Common myeloid progenitor, CD34-positive (primary cell): ENCODE data around the gene PDPK1.

ENCODE experiments used
- CTCF ChIA-PET: fragments of 350-600 bp; sonication (Branson Sonifier 250); formaldehyde crosslinking; loops from one replicate; lab custom pipeline; 2021; ENCODE audit warnings: antibody characterized with exemption; lab: Charles Lee
- POLR2A ChIA-PET: fragments of 350-600 bp; sonication (Branson Sonifier 250); formaldehyde crosslinking; loops from one replicate; lab custom pipeline; 2021; ENCODE audit warnings: antibody characterized with exemption; lab: Charles Lee
- DNase-seq, 3 donors: peaks; one replicate each; pipeline versions ENCODE4 v3.0.0 to v3.0.0-alpha.2; 2013
- H3K27ac ChIP-seq, 2 experiments: 1 replicate in 1 of 2; 2 replicates in 1 of 2; pipeline ENCODE4 v1.7.0; 2013; ENCODE audit warnings: inconsistent platforms in 2 of 2, low read length in 2 of 2, mild to moderate bottlenecking in 2 of 2, low read depth in 1 of 2, moderate library complexity in 1 of 2; ENCODE audit not compliant: severe bottlenecking in 2 of 2, insufficient read depth in 1 of 2, poor library complexity in 1 of 2
- H3K27me3 ChIP-seq, 5 experiments: replicated peaks in 2 of 5; 1 replicate in 3 of 5; 2 replicates in 2 of 5; pipeline versions ENCODE4 v1.6.1 to v1.7.0; 2013; ENCODE audit warnings: low read length in 4 of 5, mild to moderate bottlenecking in 2 of 5, moderate library complexity in 2 of 5, inconsistent platforms in 1 of 5; ENCODE audit not compliant: insufficient read depth in 5 of 5, control insufficient read depth in 4 of 5
- H3K36me3 ChIP-seq, 4 experiments: 1 replicate in 2 of 4; 2 replicates in 2 of 4; pipeline versions ENCODE4 v1.6.1 to v1.7.0; 2013; ENCODE audit warnings: low read length in 3 of 4, control low read depth in 1 of 4, mild to moderate bottlenecking in 1 of 4; ENCODE audit not compliant: control insufficient read depth in 4 of 4, insufficient read depth in 4 of 4
- H3K4me1 ChIP-seq, 4 experiments: 1 replicate in 3 of 4; 2 replicates in 1 of 4; pipeline versions ENCODE4 v1.6.1 to v1.7.1; 2013; ENCODE audit warnings: low read length in 3 of 4, mild to moderate bottlenecking in 3 of 4, control low read depth in 1 of 4, inconsistent platforms in 1 of 4, moderate library complexity in 1 of 4; ENCODE audit not compliant: control insufficient read depth in 4 of 4, insufficient read depth in 4 of 4; ENCODE audit errors: control extremely low read depth in 1 of 4
- H3K4me3 ChIP-seq, 7 experiments: 1 replicate in 4 of 7; 2 replicates in 3 of 7; pipeline versions ENCODE4 v1.5.1 to v1.7.0; 2013; ENCODE audit warnings: mild to moderate bottlenecking in 7 of 7, low read length in 6 of 7, moderate library complexity in 6 of 7, inconsistent platforms in 2 of 7, low read depth in 2 of 7, control low read depth in 1 of 7; ENCODE audit not compliant: insufficient read depth in 4 of 7, control insufficient read depth in 1 of 7; ENCODE audit errors: extremely low read depth in 1 of 7
- H3K9me3 ChIP-seq, 5 experiments: 1 replicate in 4 of 5; 2 replicates in 1 of 5; pipeline versions ENCODE4 v1.6.1 to v1.7.1; 2013; ENCODE audit warnings: low read length in 4 of 5, mild to moderate bottlenecking in 2 of 5, inconsistent platforms in 1 of 5, low read depth in 1 of 5, moderate library complexity in 1 of 5; ENCODE audit not compliant: control insufficient read depth in 4 of 5, insufficient read depth in 2 of 5; ENCODE audit errors: control extremely low read depth in 1 of 5
- WGBS: methylation state at CpG from one replicate; pipeline ENCODE4 v1.1.5; 2013; ENCODE audit not compliant: insufficient coverage; 5-methylcytosine and 5-hydroxymethylcytosine counted together

The PDPK1 gene

DNA sequence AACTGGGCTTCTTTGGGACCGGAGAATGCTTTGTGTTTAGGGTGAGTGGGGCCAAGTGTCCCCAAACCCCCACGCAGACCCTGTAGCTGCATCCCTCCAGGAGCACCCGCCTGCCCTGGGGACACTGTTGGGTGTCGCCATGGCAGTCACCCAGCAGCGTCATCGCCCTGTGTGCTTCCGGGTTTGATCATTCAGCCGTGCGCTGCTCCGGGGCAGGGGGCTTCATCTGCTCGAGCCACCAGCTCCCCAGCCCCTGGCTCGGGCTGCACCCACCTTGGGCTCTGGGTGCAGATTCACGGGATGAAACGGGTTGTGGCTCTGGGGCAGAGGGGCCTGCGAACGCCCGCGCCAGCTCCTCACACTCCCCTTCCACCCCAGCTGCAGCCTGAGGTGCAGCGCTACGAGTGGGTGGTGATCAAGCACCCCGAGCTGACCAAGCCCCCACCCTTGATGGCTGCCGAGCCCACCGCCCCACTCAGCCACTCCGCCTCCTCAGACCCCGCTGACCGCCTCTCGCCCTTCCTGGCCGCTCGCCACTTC lies 37.9 kb upstream of the PDPK1 start:
- Histone ChIP-seq H3K4me1 (peaks cover 0 to 22% (median 18%) of the 10 kb centered on the region in 4 experiments), H3K27ac (no peak overlapping the region), H3K27me3 (no peaks in the 10 kb centered on the region), H3K4me3 (no peak overlapping the region), H3K36me3 (peaks cover 0 to 56% (median 33%) of the 10 kb centered on the region in 4 experiments), H3K9me3 (no peaks in the 10 kb centered on the region)
- ChIA-PET POLR2A (no interaction called here), CTCF (interaction anchor here (0.8 to 4.2 kb wide), 10 partner anchors 10 to 492 kb away, joined by 3 to 42 read pairs (median 5); partner anchors contain the start of genes CCNF, TBC1D24 and TEDC2)
- DNase-seq, result no peak
- whole genome bisulfite sequencing, result 93% methylated on average over 29 of the region's 29 CpGs

DNA sequence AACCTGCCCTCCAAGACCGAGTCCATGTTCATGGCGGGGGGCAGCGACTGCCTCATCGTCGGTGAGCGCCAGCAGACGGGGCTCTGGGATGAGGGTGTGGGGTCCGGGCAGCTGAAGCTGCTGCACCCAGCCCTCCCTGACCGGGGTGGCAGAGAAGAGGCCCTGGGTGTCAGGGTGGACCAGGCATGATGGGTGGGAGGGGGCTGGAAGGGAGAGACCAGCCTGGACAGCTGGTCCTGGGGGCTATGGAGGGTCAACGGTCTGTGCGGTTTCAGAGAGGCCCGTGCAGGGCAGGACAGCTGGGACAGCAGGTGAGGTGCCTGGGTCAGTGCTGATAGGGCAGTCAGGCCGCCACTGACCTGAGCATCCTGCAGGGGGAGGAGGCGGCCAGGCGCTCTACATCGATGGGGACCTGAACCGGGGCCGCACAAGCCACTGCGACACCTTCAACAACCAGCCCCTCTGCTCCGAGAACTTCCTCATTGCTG lies 37.3 kb upstream of the PDPK1 start:
- no peaks in the 10 kb centered on the region for H3K27me3 ChIP-seq
- H3K36me3 ChIP-seq, result peaks cover 0 to 56% (median 33%) of the 10 kb centered on the region in 4 experiments
- WGBS, result 90% methylated on average over 12 of the region's 20 CpGs
- no peaks in the 10 kb centered on the region for H3K9me3 ChIP-seq
- H3K27ac ChIP-seq, result no peak overlapping the region
- CTCF ChIA-PET, result interaction anchor here (0.6 to 4.2 kb wide), 18 partner anchors 9 to 493 kb away, joined by 3 to 42 read pairs (median 6); partner anchors contain the start of genes AMDHD2, ATP6V0C, CCNF and TBC1D24
- DNase-seq, result no peak
- H3K4me1 ChIP-seq, result peaks cover 0 to 22% (median 18%) of the 10 kb centered on the region in 4 experiments
- POLR2A ChIA-PET, result interaction anchor here (1.4 kb wide), 1 partner anchor 345 kb away, joined by 3 read pairs; the partner anchor contains the start of gene TRAF7
- H3K4me3 ChIP-seq, result no peak overlapping the region

- DNase-seq, result peak; percentile 82 to 91 (median 89)
- Histone ChIP-seq H3K4me1 (peaks cover 0 to 25% (median 18%) of the 10 kb centered on the region in 4 experiments), H3K9me3 (no peaks in the 10 kb centered on the region), H3K27me3 (no peaks in the 10 kb centered on the region), H3K36me3 (peaks cover 0 to 52% (median 30%) of the 10 kb centered on the region in 4 experiments), H3K27ac (no peak overlapping the region), H3K4me3 (peak overlapping the region in 4 of 7 experiments; percentile 10 to 68 (median 54))
- 36% methylated on average over 16 of the region's 23 CpGs for WGBS
- CTCF ChIA-PET, result interaction anchor here (0.6 to 4.2 kb wide), 25 partner anchors 9 to 493 kb away, joined by 3 to 42 read pairs (median 5); partner anchors contain the start of genes ABCA3, AMDHD2, ATP6V0C and CCNF
- POLR2A ChIA-PET, result interaction anchor here (0.6 to 1.4 kb wide), 5 partner anchors 14 to 1853 kb away, joined by 3 to 4 read pairs (median 3); partner anchors contain the start of gene TRAF7
Measured at GRCh38 chr16:2500918-2501750, 36.7 kb upstream of the PDPK1 start.

GRCh38 chr16:2501946-2502895 lies 35.6 kb upstream of the PDPK1 start:
- H3K27ac ChIP-seq, result no peak overlapping the region
- H3K36me3 ChIP-seq, result peaks cover 0 to 42% (median 20%) of the 10 kb centered on the region in 4 experiments
- peaks cover 3 to 35% (median 25%) of the 10 kb centered on the region in 4 experiments for H3K4me1 ChIP-seq
- no peaks in the 10 kb centered on the region for H3K9me3 ChIP-seq
- POLR2A ChIA-PET, result interaction anchor here (0.6 to 1.4 kb wide), 3 partner anchors 13 to 347 kb away, joined by 3 to 4 read pairs (median 3); partner anchors contain the start of gene TRAF7
- WGBS, result 82% methylated on average over 12 of the region's 18 CpGs
- CTCF ChIA-PET, result interaction anchor here (0.6 to 4.2 kb wide), 23 partner anchors 10 to 308 kb away, joined by 3 to 42 read pairs (median 5); partner anchors contain the start of genes ABCA3, AMDHD2, ATP6V0C and CCNF
- DNase-seq, result peak in 1 of 3 donors; percentile 22
- no peaks in the 10 kb centered on the region for H3K27me3 ChIP-seq
- H3K4me3 ChIP-seq, result no peak overlapping the region

DNA sequence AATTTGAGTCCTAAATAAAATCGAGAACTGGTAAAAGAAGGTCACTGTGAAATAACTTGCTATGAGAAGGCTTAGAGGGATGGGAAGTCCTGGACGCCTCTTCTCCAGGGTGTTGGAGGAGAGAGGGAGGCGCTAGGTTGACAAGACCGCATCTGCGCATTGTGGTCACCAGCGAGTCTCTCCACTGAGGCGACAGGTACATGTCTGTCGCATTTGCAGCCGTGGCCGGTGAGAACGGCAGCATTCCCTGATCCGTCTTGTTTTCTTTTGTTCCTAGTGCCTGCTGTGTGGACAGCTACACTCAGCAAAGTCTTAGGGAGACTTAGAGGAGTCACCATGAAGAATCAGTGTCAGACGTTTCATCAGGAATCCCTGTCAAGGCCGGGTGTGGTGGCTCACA lies 32.1 kb upstream of the PDPK1 start:
- no peaks in the 10 kb centered on the region for H3K27me3 ChIP-seq
- H3K4me1 ChIP-seq, result peaks cover 3 to 69% (median 58%) of the 10 kb centered on the region in 4 experiments
- H3K36me3 ChIP-seq, result peaks cover 0 to 8% (median 2%) of the 10 kb centered on the region in 4 experiments
- no peak overlapping the region for H3K4me3 ChIP-seq
- H3K27ac ChIP-seq, result no peak overlapping the region
- POLR2A ChIA-PET, result no interaction called here
- CTCF ChIA-PET, result no interaction called here
- no peaks in the 10 kb centered on the region for H3K9me3 ChIP-seq
- DNase-seq, result no peak
- WGBS, result 97% methylated on average over 12 of the region's 14 CpGs
